ENCODE results near the gene XRCC4.

Gene XRCC4

DNA sequence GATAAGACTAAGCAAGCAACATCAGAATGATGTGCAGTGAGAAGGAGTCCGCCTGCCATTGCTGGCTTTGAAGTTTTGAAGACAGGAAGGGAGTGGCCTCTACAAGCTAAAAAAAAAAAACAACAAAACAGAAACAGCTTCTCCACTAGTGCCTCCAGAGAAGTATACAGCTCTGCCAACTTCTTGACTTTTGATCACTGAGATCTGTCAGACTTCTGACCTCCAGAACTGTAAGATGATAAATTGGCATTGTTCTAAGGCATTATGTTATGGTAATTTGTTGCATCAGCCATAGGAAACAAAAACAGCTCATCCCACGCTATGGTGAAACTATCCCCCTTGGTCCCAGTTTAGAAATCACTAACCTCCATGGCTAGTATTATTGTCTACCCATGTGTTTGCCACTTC is 263.2 kb downstream of the XRCC4 start:
- no peak for TF ChIP-seq GATA2 (IDR thresholded peaks at IDR 0.05; ENCODE audit: low read depth, low read length)
- no peak for TF ChIP-seq GATA3 (IDR thresholded peaks at IDR 0.05; ENCODE audit: low read depth, low read length)

DNA sequence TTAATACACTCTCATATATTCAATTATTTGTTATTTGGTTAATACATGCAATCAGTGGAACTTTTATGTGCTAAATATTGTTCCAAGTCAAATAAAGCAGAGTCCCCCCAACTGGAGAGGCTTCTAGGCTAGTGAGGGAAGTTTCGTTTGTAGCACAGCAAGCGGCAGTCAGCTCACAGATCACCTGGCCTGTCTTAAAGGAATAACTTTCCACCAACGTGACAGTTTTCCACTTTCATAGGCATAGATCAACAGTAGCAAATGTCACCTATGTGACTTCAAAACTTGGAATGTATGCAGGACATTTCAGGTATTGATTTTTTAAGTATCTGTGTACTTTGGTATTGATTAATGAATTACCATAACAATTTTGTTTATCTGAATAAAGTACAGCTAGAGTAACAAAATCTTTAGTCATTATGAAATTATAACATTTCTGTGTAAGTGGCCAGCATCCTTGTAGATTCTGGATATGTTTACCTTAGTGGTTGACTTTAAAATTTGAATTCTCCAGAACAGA is 264.5 kb downstream of the XRCC4 start:
- TF ChIP-seq GATA2 (IDR thresholded peaks at IDR 0.05; ENCODE audit: low read depth, low read length), result no peak
- TF ChIP-seq GATA3 (IDR thresholded peaks at IDR 0.05; ENCODE audit: low read depth, low read length), result no peak

DNA sequence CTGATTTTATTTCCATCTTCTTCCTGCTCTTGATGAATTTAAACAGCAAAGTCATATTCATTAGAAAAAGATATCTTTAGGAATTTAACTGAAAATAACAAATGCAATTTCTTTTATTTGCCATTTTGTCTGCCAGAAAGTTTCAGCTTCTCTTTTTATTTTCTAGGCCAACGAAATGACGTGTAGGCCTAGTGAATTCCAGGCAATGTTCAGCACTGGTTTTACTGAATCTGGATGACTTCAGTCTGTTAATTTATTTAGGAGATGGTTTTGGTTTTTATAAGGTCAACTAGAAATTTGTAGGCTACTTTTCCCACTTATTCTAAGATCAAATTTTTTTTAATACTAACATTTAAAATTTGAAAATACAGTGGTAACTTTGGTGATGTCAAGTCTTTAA is 265.1 kb downstream of the XRCC4 start:
- TF ChIP-seq GATA3 (IDR thresholded peaks at IDR 0.05; ENCODE audit: low read depth, low read length) (no peak), GATA2 (IDR thresholded peaks at IDR 0.05; ENCODE audit: low read depth, low read length) (no peak)

DNA sequence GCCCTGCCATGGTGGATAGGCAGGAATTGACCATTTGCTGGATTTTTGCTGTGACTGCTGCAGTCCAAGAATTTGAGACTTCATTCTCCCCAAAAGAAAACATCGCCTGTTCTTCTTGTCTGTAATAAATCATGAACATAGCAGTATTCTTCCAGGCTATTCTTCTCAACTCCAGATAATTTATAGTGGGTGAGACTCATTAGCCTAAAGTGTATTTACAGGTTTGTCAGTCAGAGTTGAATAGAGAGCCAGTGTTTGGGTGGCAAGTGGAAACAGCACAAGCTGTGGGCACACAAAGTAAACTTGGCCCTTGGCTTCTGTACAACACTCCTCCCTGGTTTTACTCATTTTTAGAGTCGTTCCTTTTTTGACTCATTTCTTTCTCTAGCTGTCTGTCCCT is 266.0 kb downstream of the XRCC4 start:
- TF ChIP-seq GATA2 (IDR thresholded peaks at IDR 0.05; ENCODE audit: low read depth, low read length), result no peak
- no peak for TF ChIP-seq GATA3 (IDR thresholded peaks at IDR 0.05; ENCODE audit: low read depth, low read length)

DNA sequence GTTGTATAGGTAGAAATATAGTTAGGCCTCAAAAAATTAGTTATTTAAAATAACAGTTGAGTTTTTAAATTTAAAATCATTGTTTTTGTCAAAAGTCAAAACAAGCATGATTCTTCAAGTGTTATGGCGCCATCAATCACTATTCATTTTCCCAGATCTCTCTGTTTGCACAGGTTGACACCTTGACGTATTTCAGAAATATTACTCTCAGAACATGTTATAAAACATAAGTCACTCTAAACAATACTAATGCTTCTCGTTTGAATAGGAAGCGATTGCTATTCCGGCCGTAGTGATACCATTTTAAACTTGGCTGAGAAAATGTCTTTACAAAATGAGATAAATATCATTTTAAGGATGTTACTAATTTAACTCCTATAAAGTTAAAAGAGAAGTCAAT is 268.1 kb downstream of the XRCC4 start:
- no peak for TF ChIP-seq GATA3 (IDR thresholded peaks at IDR 0.05; ENCODE audit: low read depth, low read length)
- TF ChIP-seq GATA2 (IDR thresholded peaks at IDR 0.05; ENCODE audit: low read depth, low read length), result no peak

DNA sequence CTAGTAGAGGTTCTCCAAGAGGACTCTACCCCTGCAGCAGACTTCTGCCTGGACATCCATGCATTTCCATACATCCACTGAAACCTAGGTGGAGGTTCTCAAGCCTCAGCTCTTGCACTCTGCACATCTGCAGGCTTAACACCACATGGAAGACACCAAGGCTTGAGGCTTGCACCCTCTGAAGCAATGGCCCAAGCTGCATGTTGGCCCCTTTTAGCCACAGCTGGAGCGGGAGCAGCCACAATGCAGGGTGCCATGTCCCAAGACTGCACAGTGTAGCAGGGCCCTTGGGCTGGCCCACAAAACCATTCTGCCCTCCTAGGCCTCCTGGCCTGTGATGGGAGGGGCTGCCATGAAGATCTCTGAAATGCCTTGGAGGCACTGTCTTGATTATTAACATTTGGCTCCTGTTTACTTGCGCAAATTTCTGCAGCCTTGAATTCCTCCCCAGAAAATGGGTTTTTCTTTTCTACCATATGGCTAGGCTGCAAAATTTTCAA is 271.0 kb downstream of the XRCC4 start:
- no peak for TF ChIP-seq GATA2 (IDR thresholded peaks at IDR 0.05; ENCODE audit: low read depth, low read length)
- no peak for TF ChIP-seq GATA3 (IDR thresholded peaks at IDR 0.05; ENCODE audit: low read depth, low read length)

DNA sequence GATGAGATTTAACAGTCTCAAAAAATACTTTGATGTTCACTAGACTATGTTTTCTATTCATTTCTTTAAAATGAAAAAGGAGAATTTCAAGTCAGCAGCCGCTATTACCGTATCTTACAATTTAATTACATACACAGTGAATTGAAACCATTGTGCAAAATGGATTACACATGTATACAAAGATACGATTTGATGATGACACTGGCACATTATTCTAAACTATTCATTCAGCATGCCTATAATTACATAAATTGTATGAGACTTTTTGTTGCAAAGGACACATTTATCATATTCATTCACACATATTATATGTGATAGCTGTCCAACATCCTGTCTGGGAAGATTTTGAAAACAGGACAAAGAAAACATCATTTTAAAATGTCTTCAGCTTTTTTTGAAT is 275.9 kb downstream of the XRCC4 start:
- TF ChIP-seq GATA3 (IDR thresholded peaks at IDR 0.05; ENCODE audit: low read depth, low read length), result no peak
- TF ChIP-seq GATA2 (IDR thresholded peaks at IDR 0.05; ENCODE audit: low read depth, low read length), result no peak

DNA sequence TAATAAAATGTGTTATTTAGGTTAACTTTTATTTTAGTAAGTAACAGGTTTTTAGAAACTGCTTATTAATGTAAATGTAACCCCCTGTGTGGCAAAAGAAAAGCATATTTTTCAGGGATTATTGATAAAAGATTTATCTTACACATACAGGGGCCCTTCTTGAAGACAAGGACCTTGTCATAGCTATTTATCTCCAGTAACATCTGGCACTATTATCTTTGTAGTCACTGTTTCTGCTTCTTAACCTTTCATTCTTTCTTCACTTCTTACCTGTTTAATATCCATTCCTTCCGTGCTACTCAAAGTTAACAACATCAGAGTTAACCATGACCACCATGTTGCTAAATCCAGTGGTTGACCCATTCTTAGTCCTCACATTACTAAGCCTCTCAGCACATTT is 276.4 kb downstream of the XRCC4 start:
- TF ChIP-seq GATA2 (IDR thresholded peaks at IDR 0.05; ENCODE audit: low read depth, low read length) (no peak), GATA3 (IDR thresholded peaks at IDR 0.05; ENCODE audit: low read depth, low read length) (no peak)

DNA sequence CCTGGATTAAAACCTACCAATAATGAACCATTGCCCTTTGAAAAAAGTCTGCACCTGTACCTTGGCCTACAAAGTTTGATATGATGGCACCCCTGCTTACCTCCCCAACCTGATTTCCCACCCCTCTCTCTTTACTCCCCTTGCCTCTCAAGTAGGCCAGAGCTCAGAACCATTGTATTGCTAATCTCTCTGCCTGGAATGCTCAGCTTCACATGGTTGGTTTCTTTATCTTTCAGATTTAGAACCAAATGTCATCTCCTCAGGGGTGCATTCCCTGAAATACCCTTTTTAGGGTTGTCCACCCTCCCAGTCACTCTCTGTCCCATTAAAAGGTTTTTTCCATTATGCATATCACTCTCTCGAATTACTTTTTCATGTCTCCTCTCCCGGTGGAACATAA is 277.6 kb downstream of the XRCC4 start:
- TF ChIP-seq GATA3 (IDR thresholded peaks at IDR 0.05; ENCODE audit: low read depth, low read length), result no peak
- TF ChIP-seq GATA2 (IDR thresholded peaks at IDR 0.05; ENCODE audit: low read depth, low read length), result no peak

DNA sequence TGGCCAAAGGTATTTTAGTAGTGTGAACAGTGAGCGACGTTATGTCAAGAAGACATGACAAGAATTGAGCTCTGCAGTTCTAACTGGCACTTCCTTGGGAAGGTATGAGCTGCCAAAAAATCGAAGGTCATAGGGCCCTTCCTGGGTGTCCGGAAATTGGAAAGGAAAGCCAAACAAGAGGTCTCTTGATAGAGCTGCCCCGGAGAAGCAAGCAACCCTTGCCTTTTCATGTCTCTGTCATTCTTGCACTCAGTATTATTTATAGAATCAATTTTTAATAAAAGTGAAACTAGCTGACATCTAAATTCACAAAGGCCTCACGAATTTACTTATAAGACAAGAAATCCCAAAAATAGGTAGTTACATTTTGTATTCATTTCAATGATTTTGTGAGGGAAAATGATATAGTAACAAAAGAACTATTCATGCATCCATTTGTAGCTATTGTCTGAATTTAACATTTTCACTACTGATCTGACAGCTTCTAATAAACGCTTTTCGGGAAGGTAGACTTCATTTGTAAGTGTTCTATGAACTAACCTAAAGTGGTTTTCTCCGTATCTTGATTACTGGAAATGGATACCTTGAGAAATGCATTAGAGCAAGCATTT is 280.4 kb downstream of the XRCC4 start:
- no peak for TF ChIP-seq GATA2 (IDR thresholded peaks at IDR 0.05; ENCODE audit: low read depth, low read length)
- TF ChIP-seq GATA3 (IDR thresholded peaks at IDR 0.05; ENCODE audit: low read depth, low read length), result no peak

DNA sequence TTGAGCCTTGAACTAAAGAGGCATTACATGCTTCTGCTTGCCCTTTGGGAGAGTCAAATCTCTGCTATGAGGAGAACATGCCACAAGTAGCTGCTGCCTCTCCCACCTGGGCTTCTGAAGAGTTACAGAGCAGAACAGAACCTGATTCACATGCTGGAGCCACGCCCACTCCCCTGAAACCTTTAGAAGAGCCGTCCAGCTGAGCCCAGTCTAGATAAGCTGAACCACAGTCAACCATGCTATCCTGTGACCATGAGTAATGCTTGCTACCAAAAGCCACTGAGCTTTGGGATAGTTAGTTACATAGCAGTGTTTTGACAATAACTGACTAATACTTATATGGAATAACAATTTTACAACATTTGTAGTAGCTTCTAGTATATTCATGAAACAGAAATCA is 283.2 kb downstream of the XRCC4 start:
- TF ChIP-seq GATA2 (IDR thresholded peaks at IDR 0.05; ENCODE audit: low read depth, low read length) (no peak), GATA3 (IDR thresholded peaks at IDR 0.05; ENCODE audit: low read depth, low read length) (no peak)

DNA sequence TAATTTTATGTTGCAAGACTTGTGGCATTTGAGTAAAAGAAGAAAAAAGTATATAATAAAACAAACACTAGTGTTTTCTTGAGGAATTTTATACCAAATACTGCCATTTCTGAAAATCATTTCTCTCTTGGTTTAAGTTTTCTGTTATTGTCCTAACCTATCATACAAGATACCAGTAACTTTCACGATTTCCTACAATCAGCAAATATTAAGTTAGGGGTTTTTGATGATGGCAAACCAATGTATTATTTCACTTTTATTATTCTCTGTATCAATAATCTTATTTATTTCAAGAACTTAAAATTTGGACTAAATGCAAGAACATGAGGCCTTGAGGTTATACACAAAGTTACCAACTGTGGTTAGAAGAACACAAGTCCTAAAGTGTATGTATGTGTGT is 285.2 kb downstream of the XRCC4 start:
- TF ChIP-seq GATA3 (IDR thresholded peaks at IDR 0.05; ENCODE audit: low read depth, low read length) (no peak), GATA2 (IDR thresholded peaks at IDR 0.05; ENCODE audit: low read depth, low read length) (no peak)

DNA sequence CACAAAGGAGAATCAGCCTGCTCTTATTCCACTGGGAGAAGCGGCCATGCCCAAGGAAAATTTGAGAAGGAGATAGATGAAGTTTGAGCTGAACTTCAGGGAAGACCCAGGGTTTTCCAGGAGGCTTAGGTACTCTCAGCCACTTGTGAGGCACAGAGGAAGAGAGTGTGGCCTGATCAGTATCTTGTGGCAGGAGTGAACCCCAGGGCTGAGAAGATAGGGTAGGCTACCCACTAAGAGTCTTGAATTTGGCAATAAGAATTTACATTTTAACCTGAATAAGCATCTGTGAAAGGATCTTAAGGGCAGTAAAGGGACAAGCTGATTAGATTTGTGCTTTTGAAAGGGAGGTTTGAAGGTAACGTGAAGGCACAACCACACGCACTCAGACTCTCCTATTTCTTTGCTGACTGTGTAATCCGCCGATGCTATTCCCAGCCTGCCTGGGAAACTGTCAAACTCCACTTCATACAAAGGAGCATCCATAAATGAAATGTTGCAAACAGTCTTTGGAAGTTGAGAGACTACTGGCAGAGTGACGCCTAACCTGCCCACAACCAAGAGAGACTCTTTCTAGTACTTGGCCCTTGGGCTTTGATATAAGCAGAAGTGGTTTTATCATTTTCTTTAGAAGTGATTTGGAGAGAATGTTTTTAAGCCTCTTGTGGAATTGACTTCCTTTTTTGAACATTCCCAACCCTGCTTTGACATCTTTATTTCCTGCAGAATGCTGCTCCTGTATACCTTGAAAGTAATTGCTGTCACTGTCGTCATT is 286.0 kb downstream of the XRCC4 start:
- TF ChIP-seq GATA3 (IDR thresholded peaks at IDR 0.05; ENCODE audit: low read depth, low read length) (no peak), GATA2 (IDR thresholded peaks at IDR 0.05; ENCODE audit: low read depth, low read length) (no peak)

DNA sequence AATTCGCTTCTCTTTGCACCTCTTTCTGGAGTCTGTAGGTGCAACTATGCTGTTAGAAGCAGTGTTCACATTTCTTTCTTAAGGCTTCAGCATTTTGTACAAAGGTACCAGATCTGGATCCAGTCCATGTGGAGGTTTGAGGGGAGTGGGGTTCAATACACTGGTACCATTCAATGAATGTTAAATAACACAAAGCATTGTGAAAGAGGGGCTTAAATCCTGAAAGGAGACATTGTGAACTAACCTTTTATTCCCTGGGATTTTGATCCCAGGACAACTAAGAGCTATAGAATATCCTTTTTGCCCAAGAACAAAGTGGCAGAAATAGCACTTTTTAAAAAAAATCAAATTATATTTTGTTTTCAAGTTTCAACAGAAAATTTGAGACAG is 286.5 kb downstream of the XRCC4 start:
- TF ChIP-seq GATA3 (IDR thresholded peaks at IDR 0.05; ENCODE audit: low read depth, low read length), result no peak
- TF ChIP-seq GATA2 (IDR thresholded peaks at IDR 0.05; ENCODE audit: low read depth, low read length), result no peak
